ENCODE results near the gene PGM2.

The PGM2 gene

DNA sequence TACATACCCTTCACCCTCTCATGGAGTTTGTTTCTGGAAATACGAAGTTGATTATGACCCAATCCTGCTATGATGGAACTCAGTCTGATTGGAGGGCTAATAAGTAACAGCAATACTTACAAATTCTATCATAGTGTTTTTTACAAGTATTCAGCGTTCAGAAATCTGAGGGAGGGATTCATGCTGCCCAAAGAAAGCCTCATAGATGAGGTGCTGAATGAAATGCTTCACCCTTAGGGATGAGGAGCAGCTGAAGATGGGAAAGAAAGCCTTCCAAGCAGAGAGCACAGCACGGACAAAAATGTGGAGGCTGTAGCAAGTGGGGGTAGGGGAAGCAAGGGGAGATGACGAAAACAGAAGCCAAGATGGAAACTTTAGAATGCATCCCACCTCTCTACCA lies 36.5 kb downstream of the PGM2 start:
- H3K4me3 ChIP-seq (ENCODE audit: low read depth, low read length), result no peak overlapping the region
- TF ChIP-seq, protein P1, sequence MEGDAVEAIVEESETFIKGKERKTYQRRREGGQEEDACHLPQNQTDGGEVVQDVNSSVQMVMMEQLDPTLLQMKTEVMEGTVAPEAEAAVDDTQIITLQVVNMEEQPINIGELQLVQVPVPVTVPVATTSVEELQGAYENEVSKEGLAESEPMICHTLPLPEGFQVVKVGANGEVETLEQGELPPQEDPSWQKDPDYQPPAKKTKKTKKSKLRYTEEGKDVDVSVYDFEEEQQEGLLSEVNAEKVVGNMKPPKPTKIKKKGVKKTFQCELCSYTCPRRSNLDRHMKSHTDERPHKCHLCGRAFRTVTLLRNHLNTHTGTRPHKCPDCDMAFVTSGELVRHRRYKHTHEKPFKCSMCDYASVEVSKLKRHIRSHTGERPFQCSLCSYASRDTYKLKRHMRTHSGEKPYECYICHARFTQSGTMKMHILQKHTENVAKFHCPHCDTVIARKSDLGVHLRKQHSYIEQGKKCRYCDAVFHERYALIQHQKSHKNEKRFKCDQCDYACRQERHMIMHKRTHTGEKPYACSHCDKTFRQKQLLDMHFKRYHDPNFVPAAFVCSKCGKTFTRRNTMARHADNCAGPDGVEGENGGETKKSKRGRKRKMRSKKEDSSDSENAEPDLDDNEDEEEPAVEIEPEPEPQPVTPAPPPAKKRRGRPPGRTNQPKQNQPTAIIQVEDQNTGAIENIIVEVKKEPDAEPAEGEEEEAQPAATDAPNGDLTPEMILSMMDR (IDR thresholded peaks at IDR 0.05; ENCODE audit: borderline replicate concordance, insufficient read depth, low read depth, low read length), result no peak

DNA sequence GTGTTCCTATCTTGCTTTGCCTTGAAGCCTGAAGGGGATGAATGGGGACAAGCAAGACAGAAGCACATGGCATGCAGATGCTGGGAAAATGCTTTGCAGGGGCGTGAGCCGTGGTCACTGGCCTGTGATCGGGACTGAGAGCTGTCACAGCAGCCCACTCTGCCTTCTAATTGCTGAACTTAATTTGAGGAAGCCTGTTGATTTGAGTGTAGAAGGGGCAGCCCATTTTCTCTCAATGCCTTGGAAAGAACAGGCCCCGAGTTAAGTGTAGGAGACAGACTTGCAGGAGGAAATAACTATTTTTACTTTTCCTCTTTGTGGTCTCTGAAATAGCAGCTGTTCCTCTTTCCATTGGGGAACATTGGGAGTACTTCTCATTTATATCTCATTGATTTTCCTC lies 38.3 kb downstream of the PGM2 start:
- no peak overlapping the region for H3K4me3 ChIP-seq (ENCODE audit: low read depth, low read length)
- TF ChIP-seq, protein P1 (IDR thresholded peaks at IDR 0.05; ENCODE audit: borderline replicate concordance, insufficient read depth, low read depth, low read length), result no peak

DNA sequence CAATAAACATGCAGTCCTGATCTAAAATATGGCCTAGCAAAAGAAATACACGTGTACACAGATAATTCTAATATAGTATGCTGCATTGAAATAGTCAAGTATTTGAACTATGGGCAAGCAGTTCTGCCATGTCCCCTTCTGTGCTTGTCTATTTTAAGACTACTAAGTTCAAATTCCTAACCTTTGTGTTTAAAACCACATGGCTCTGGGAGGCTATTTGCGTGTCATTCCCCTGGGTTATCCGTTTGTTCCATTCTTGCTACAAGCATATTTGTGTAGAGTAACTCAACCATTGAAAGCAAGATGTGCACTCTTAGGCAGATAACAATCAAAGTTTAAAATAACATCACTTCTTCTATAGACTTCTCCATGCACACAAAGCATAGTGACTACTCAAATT lies 39.0 kb downstream of the PGM2 start:
- H3K4me3 ChIP-seq (ENCODE audit: low read depth, low read length), result no peak overlapping the region
- TF ChIP-seq, protein P1 (IDR thresholded peaks at IDR 0.05; ENCODE audit: borderline replicate concordance, insufficient read depth, low read depth, low read length), result no peak

DNA sequence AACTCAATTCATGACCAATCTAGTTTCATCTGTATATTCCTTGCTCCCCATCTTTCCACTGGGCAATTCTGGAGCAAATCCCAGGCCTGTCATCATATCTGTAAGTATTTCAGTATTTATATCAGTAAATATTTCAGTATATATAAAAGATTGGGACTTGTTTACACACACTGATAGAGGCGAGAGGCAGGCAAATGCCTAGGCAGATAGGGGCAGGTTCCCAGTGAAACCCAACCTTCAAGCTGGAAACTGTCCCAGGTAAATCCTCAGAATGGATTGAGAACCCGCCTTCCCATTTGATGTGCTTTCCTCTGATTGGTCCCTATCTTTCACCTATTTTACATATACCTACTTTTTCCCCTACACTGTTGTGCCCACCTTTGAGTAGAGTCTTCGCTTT lies 40.6 kb downstream of the PGM2 start:
- TF ChIP-seq, protein P1 (IDR thresholded peaks at IDR 0.05; ENCODE audit: borderline replicate concordance, insufficient read depth, low read depth, low read length), result no peak

DNA sequence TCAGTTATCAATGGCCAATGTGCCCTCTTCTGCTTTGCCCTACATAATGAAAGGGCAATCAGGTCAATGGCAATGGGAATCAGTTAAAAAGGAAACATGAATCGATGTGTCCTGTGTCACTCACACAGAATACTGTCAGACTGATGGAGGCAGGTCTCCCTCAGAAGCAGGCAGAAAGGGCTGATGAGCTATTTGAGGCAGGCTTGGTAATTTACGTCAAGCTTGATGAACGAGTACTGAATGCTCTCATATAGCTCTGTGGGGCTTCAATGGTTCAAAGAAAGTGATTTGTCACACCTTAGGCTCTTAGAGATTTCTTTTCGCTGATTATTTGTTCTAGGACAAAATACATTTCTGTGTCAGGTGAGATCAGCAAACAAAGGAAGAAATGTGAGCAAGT lies 41.8 kb downstream of the PGM2 start:
- H3K4me3 ChIP-seq (ENCODE audit: low read depth, low read length), result no peak overlapping the region
- TF ChIP-seq, protein P1 (IDR thresholded peaks at IDR 0.05; ENCODE audit: borderline replicate concordance, insufficient read depth, low read depth, low read length), result no peak

More for the DNA sequence above, 40.6 kb downstream of the PGM2 start:
- no peak overlapping the region for H3K4me3 ChIP-seq (ENCODE audit: low read depth, low read length)

DNA sequence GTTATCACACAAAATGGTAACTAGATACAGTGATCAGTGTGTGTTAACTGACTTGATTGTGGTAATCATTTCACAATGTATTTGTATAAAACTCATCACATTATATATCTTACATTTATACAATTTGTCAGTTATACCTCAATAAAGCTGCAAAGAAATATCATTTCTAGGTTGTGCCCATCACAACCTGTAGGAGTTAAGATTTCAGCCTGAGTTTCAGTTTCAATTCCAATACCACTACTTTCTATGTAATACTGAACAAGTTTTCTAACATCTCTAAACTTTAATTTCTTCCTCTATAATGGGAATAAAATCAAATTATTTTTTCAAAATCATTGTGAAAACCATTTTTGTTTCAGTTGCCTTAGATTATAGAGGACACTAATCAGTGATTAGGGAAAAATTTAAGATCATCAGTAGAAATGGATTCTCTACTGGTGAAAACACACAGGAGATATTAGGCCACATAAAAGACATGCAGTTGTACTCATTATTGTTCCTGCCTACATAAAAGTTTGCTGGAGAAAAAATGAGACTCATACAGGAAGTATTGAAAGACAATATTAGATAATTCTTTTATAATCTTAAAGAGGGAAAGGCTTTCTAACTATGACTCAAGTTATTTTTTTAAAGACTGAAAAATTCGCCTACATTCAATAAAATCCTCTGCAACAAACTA lies 46.0 kb downstream of the PGM2 start:
- no peak overlapping the region for H3K4me3 ChIP-seq (ENCODE audit: low read depth, low read length)
- TF ChIP-seq, protein P1 (IDR thresholded peaks at IDR 0.05; ENCODE audit: borderline replicate concordance, insufficient read depth, low read depth, low read length), result no peak

DNA sequence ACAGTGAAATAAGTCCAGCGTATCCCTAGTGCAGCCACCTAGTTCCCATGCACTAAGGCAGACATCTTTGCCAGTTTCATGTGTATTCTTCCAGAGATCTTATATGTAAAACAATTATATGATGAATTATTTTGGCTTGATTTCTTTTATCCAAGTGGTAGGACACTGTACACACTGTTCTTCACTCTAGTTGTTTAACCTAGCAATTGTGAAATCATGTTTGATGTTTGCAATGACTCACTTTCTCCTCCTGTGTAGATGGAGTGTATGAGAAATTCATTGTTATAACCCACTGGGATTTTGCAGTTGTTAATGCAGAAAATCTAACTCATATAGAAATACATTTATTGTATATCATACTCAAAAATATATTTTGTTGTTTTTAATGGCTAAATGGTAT lies 46.9 kb downstream of the PGM2 start:
- TF ChIP-seq, protein P1 (IDR thresholded peaks at IDR 0.05; ENCODE audit: borderline replicate concordance, insufficient read depth, low read depth, low read length), result no peak
- H3K4me3 ChIP-seq (ENCODE audit: low read depth, low read length), result no peak overlapping the region
